Activated CD8-positive, alpha-beta memory T cell treated with anti-CD3 and anti-CD28 coated beads for 24 hours (primary cell): ENCODE data around the gene ZDHHC8.

Experiments
- DNase-seq: peaks from one replicate; pipeline ENCODE4 v3.0.0-alpha.2; 2020

ZDHHC8 gene

DNA sequence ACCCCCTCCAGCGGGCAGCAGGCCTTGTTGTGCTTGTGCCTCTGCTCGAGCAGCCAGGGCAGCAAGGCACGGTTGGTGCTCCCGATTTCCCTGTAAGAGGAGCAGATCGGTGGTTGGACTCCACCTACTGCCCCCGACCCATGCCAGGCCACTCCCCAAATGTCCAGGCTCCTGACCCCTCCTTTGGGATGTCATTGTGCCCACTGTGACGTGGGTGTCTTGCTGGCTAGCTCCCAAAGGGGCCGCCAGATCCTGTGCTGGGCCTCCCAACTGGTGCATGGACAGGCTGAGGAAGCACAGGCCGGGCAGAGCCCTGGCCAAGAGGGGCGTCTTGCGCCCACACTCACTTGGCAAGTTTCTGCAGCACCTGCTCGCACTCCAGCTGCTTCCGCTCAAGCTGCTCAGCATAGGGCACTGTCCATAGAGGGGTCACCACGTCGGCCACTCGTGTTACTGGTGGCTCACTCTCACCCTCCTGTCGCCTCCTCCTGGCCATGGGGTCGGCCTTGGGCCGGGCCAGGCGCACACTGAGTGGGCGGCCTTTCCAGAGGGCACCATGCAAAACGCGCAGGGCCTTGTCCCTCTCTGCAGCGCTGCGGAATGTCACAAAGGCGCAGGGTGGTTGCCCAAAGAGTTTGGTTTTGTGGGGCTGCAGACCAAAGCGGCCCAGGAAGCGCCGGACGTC, 15.8 kb upstream of the ZDHHC8 start, which contains the start of gene RANBP1:
RANBP1 (plus strand) TSS at position 414 of the 685 bp plus-strand sequence; CDS start at position 495, 81 bp downstream.
- DNase-seq: no peak

GRCh38 chr22:20116376-20116950, 15.1 kb upstream of the ZDHHC8 start:
- DNase-seq: no peak

DNA sequence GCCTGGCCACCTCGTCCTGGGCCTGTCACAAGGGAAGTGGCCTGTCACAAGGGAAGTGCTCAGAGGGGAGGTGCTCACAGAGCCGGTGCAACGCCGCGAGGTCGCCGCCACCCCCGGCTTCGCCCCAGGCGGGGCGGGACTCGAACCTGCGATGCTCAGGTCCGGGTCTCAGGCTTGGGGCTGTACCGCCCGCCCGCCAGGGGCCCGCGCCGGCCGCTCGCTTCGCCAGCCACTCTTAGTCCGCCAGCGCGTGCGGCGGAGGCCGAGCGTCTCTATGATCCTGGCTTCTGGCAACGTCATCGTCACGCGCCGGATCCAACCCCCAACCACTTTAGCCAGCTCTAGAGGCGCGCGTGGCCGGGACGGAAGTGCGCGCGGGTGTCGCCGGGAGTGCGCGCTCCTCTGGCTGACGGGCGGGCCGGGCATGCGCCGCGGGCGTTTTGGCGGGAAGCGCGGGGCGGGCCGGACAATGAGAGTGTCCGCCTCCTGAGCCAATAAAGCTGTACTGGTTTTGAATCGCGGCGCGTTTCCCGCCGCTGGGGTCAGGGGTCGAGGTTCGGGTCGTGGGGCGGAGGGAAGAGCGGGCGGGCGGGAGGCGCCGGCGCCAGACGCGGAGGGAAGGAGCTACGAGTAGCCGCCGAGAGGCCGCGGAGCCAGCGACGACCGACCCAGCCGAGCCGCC, 14.5 kb upstream of the ZDHHC8 start, which contains the start of gene TRMT2A:
TRMT2A (minus strand) TSS at position 276 of the 682 bp plus-strand sequence. CDS start 320 bp downstream, outside the sequence.
- DNase-seq: peak; percentile 98

DNA sequence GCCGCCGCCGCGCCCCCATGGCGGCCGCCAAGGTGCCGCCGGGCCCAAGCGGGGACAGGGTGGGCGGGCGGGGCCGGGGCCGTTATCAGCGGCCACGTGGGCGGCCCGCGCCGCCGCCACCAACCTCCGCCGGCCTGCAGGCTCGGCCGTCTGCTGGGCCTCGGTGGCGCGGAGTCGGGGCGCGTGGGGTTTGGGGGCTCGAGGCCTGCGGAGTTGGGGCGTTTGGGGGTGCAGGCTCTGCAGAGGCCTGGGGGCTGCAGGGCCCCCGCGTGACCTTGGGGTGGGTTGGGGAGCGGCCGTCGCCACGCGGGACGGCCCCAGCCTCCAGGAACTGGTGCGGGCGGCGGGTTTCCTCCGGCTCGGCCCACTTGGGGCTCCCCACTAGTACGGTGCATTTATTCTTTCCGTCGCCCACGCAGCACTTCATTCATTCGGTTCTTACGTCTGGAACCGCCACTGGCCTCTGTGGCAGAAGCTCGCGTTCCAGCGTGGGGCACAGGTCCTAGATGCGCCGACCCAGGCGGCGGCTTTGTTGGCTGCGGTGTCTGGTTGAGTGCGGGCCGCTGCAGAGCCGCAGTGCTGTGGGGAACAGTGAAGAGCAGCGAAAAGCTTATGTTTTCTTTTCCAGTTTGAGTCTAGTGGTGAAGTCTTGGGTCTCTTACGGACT, 13.8 kb upstream of the ZDHHC8 start:
- peak; percentile 90 for DNase-seq

DNA sequence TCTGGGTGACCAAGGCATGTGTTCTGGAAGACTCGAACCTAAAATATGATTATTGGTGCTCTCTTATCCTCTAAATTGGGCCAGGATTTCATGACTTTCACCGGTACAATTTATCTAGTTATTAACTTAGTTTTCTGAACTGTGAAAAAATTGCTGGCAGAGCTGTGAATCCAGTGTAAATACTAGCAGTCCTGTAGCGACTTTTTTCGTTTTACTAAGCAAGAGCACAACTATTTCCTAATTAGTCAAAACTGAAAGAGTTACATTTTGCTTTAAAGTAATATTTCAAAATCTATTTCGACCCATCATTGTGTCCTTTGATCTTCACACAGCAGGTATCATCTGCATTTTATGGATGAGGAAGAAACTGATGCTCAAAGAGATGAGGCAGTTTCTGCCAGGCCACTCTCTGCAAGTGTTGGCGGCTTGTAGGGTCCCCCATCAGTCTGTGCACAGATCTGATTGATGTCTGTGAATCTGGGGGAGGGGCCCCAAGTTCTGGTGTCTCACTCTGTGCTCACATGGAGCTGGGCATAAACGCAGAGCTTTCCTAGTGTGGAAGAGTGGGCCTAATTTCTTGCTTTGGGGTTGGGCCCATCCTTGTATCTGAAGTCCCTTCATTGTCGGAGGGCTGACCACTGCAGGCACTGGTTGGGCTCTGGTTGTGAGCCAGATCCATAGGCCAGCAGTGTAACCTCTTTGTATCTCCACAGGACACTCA, 13.1 kb upstream of the ZDHHC8 start:
- DNase-seq: no peak

- no peak for DNase-seq
These were observed 9.7 kb upstream of the ZDHHC8 start for GRCh38 chr22:20121856-20122415.

DNA sequence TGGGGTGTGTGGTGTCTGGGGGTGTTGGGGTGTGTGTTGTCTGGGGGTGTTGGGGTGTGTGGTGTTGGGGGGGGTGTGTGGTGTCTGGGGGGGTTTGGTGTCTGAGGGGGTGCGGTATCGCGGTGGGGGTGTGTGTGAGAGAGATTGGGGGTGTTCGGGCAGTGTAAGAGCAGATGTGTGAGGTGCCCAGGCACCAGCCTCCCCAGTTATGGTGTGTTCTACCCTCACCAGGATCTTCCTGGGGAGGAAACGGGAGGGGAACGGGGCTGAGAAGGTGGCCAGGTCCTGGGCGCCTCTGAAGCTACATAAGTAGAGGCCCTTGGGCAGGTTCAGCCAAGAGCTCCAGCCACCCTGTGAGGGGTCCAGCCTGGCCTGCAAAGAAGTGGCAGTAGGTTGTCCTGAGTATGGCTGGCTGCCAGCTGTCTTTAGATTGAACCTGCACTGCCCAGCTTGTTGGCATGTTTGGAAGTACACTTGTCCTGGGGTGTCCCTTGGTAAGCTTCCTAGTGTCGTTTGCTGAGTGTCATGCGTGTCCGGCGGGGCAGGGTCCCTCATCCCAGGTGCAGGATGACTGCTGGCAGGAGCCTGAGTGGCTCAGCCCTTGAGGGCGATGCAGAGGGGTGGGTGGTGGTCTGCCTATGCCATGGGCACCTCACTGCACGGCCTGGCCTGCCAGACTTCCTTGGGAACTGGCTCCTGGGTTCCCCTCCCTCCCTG, 8.1 kb upstream of the ZDHHC8 start:
- no peak for DNase-seq

- DNase-seq: no peak
These were observed 7.4 kb upstream of the ZDHHC8 start for GRCh38 chr22:20124083-20124787.

DNA sequence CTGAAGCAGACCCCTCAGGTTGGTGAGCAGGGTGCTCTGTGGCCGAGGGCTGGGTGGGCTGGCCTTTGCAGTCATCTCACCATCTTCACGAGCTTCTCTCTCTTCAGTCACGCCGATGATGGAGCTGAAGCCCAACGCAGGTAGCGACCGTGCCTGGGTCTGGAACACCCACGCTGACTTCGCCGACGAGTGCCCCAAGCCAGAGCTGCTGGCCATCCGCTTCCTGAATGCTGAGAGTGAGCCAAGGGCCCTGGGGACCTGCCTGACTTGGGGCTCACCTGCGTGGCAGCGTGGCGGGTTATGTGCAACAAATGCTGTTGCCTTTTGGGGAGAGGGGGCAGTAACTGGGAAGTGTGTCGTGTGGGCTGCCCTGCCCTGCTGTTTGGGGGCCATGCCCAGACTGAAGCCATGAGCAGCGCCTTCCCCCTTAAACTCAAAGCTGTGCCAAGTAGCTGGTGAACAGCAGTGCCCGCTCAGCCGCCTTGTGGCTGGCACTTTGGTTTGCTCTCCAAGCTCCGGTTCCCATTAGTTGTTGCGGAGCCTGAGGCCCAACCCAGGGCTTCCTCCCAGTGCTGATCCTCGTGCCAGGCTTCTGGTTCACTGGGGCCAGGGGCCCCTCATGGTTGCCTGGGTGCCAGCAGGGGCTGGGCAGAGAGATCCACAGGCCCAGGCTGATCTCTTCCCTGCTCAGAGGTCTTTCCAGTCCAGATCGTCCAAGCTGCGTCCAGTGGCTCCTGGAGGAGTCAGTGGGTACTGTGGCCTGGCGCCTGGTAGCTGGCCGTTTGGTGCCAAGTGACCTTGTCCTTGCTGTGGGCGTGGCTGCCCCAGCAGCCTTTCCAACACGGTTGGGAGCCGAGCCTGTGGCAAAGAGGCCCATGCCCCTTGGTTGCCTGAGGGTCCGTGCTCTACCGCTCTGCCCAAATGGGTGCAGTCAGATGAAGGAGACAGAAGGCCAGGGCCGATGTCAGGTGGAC, 6.1 kb upstream of the ZDHHC8 start:
- no peak for DNase-seq

- DNase-seq: no peak
These were observed 5.1 kb upstream of the ZDHHC8 start for GRCh38 chr22:20126284-20127029.

- DNase-seq: no peak
These were observed 4.2 kb upstream of the ZDHHC8 start for GRCh38 chr22:20127318-20127868.

DNA sequence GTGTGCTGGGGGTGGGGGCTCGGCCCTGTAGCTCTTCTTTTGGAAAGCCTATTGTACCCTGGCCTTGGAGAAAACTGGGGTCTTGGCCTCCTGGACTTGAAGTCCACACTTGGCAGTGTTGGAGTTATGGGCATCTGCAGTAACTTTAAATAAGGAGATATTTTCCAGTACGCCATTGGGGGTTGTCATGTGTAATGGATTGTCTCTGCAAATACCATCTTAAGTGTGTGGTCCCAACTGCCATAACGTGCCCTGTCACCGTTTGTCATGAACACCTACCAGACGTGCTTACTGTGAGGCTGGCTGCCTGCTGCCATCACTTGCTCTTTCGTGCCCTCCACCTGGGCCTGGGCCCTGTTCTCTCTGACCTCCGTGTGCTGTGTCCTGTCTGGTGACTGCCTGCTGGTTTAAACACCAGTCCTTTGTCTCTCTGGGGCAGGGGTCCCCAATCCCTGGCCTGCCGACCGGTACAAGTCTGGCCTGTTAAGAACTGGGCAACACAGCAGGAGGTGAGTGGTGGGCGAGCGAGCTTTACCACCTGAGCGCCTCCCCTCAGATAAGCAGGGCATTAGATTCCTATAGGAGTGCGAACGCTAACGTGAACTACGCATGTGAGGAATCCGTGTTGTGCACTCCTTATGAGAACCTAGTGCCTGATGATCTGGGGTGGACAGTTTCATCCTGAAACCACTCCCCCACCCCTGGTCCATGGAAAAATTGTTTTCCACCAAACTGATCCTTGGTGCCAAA, 3.6 kb upstream of the ZDHHC8 start:
- DNase-seq: no peak

DNA sequence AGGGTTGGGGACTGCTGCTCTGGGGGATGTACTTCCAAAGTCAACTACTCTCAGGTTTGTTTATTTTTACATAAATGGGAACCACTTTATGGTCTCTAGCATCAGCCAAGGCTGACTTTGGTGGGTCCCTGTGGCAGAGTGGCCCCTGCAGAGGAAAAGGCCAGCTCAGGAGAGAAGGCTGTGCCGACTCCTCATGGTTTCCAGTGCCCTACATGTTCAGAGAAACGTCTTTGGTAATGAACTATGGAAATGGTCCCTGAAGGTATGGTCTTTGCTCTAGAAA, 3.0 kb upstream of the ZDHHC8 start:
- DNase-seq: no peak

DNA sequence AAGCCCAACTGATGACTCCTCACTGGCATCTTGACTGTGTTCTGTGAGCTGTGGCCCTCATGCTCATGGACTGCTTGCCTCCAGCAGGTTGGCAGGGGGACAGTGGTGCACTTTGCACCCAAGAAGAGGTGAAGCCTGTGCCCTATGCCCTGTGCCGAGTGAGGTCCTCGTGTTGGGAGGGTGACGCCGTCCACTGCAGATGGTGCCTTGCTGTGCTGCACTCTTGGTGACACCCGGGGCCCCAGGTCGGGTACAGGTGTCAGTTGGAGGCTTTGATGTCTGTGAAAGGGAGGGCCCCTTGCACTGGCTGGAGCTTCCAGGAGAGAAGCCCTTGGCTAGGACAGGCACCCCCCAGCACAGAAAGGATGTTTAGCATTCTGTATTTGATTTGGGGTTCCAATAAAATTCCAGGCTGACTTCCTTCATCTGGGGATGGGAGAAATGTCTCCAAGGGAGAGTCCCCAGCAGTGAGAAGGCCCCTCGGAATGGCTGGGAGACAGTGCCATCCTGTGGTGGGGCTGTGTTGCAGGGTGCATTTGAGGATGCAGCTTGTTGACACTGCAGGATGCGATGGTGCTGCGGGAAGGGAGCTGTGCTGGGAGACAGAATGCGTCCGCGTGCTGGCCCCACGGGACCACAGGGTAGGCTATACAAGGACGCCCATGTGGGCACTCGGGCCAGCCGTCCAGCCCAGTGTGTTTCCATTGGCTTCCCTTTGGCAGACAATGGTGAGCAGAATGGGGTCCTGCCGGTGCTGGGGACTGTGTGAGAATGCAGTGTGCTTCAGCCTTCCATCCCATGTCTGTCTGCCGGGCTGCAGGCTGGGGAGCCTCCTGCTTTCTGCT, 2.5 kb upstream of the ZDHHC8 start:
- DNase-seq: peak; percentile 81

- no peak for DNase-seq
These were observed 1.9 kb upstream of the ZDHHC8 start for GRCh38 chr22:20129747-20130014.

GRCh38 chr22:20130319-20130718, 1.3 kb upstream of the ZDHHC8 start:
- DNase-seq: no peak
